ENCODE measurements around the gene DTD1. TPM values are rescaled to one million over a fixed set of nuclear protein-coding genes. Genes with fewer than 3 reads are reported as not detected.
A peak's percentile ranks its signal among the peaks of the same experiment; 100 is the strongest.

The DTD1 gene
- total RNA-seq, 3 donors from 2014 or later (not counting 1 experiment from before 2014, with no cell fraction given): 23.4 to 28.4 (median 24.1) TPM

DNA sequence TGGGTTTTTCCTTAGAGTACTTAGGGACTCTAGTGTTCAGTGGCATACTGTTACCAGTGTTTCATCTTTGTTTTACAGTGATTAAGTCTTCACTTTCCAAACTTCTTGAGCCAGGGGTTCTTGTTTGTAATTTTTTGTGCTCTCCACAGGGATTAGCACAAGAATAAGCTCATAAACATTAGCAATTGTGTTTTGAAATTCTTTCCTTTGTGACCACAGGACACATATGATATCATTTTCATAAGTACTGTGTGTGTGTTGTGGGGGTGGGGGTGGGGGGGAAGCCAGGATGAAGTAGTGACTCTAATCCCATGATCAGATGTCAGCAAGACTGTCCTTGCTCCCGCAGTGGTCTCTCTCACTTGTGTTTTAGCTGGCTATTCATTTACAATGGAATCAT lies 124.3 kb downstream of the DTD1 start:
- no peak overlapping the region for H3K4me3 ChIP-seq (ENCODE audit: low read length)
- H3K27ac ChIP-seq (ENCODE audit: low read length): no peak overlapping the region
- DNase-seq (no peak), ATAC-seq (no peak)
- H3K4me3 Mint-ChIP-seq: no peak overlapping the region
- peaks cover 23 to 28% of the 10 kb centered on the region in 2 donors for H3K4me1 Mint-ChIP-seq
- H3K9me3 ChIP-seq (ENCODE audit: control insufficient read depth, insufficient read depth, low read length): no peaks in the 10 kb centered on the region
- no peaks in the 10 kb centered on the region for H3K27me3 ChIP-seq (ENCODE audit: control insufficient read depth, insufficient read depth, low read length)
- intact Hi-C loops (cut with micrococcal nuclease): no loop called here
- H3K36me3 Mint-ChIP-seq: no peaks in the 10 kb centered on the region
- H3K27ac Mint-ChIP-seq: no peak overlapping the region
- no peaks in the 10 kb centered on the region for H3K27me3 Mint-ChIP-seq (ENCODE audit: low read depth in 2 of 2)
- TF ChIP-seq, protein P1, sequence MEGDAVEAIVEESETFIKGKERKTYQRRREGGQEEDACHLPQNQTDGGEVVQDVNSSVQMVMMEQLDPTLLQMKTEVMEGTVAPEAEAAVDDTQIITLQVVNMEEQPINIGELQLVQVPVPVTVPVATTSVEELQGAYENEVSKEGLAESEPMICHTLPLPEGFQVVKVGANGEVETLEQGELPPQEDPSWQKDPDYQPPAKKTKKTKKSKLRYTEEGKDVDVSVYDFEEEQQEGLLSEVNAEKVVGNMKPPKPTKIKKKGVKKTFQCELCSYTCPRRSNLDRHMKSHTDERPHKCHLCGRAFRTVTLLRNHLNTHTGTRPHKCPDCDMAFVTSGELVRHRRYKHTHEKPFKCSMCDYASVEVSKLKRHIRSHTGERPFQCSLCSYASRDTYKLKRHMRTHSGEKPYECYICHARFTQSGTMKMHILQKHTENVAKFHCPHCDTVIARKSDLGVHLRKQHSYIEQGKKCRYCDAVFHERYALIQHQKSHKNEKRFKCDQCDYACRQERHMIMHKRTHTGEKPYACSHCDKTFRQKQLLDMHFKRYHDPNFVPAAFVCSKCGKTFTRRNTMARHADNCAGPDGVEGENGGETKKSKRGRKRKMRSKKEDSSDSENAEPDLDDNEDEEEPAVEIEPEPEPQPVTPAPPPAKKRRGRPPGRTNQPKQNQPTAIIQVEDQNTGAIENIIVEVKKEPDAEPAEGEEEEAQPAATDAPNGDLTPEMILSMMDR (IDR thresholded peaks at IDR 0.05): no peak
- no peaks in the 10 kb centered on the region for H3K4me1 ChIP-seq (ENCODE audit: control insufficient read depth, insufficient read depth, low read length)
- H3K9me3 Mint-ChIP-seq: no peaks in the 10 kb centered on the region
- peaks cover 3% of the 10 kb centered on the region for H3K36me3 ChIP-seq (ENCODE audit: control insufficient read depth, insufficient read depth, low read length)
- WGBS (ENCODE audit: insufficient coverage): 95% methylated on average over 1 of the region's 1 CpG

DNA sequence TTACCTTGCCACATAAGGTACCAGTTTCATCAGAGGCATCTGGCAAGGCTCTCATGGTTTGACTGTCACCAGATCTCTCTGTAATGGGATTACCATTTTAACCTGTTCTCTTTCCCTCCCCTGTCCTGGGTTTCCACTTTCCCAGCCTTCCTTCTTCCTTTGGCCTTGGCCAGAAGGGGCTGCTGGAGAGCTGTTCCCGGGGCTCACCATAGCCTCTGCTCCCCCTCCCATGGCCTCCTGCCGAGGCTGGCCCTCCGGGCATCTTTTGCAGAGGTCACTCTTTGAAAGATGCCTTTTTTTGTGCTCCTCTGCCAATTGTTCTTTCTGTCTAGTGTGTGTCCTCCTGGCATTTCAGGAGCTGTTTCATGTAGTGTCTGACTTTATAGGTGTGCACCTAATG lies 125.0 kb downstream of the DTD1 start:
- H3K27ac Mint-ChIP-seq: peak overlapping the region in 1 of 2 donors; percentile 59
- no peaks in the 10 kb centered on the region for H3K36me3 Mint-ChIP-seq
- H3K9me3 ChIP-seq (ENCODE audit: control insufficient read depth, insufficient read depth, low read length): no peaks in the 10 kb centered on the region
- H3K27ac ChIP-seq (ENCODE audit: low read length): no peak overlapping the region
- no peak overlapping the region for H3K4me3 Mint-ChIP-seq
- DNase-seq: no peak
- H3K4me1 Mint-ChIP-seq: peaks cover 23 to 28% of the 10 kb centered on the region in 2 donors
- no peaks in the 10 kb centered on the region for H3K9me3 Mint-ChIP-seq
- no peak for ATAC-seq
- TF ChIP-seq, protein P1 (IDR thresholded peaks at IDR 0.05): no peak
- intact Hi-C loops (cut with micrococcal nuclease): no loop called here
- H3K4me1 ChIP-seq (ENCODE audit: control insufficient read depth, insufficient read depth, low read length): no peaks in the 10 kb centered on the region
- no peaks in the 10 kb centered on the region for H3K27me3 ChIP-seq (ENCODE audit: control insufficient read depth, insufficient read depth, low read length)
- no peaks in the 10 kb centered on the region for H3K27me3 Mint-ChIP-seq (ENCODE audit: low read depth in 2 of 2)
- peaks cover 3% of the 10 kb centered on the region for H3K36me3 ChIP-seq (ENCODE audit: control insufficient read depth, insufficient read depth, low read length)
- WGBS (ENCODE audit: insufficient coverage): 96% methylated on average over 3 of the region's 3 CpGs
- H3K4me3 ChIP-seq (ENCODE audit: low read length): no peak overlapping the region

- Histone ChIP-seq H3K27ac (ENCODE audit: low read length) (no peak overlapping the region), H3K4me1 (ENCODE audit: control insufficient read depth, insufficient read depth, low read length) (no peaks in the 10 kb centered on the region), H3K27me3 (ENCODE audit: control insufficient read depth, insufficient read depth, low read length) (no peaks in the 10 kb centered on the region), H3K36me3 (ENCODE audit: control insufficient read depth, insufficient read depth, low read length) (peaks cover 3% of the 10 kb centered on the region), H3K4me3 (ENCODE audit: low read length) (no peak overlapping the region), H3K9me3 (ENCODE audit: control insufficient read depth, insufficient read depth, low read length) (no peaks in the 10 kb centered on the region)
- Mint-ChIP-seq H3K27me3 (ENCODE audit: low read depth in 2 of 2) (no peaks in the 10 kb centered on the region), H3K9me3 (no peaks in the 10 kb centered on the region), H3K4me1 (peaks cover 23 to 33% of the 10 kb centered on the region in 2 donors), H3K27ac (no peak overlapping the region), H3K36me3 (no peaks in the 10 kb centered on the region), H3K4me3 (no peak overlapping the region)
- intact Hi-C loops (cut with micrococcal nuclease): no loop called here
- TF ChIP-seq, protein P1 (IDR thresholded peaks at IDR 0.05): no peak
- 96% methylated on average over 3 of the region's 3 CpGs for WGBS (ENCODE audit: insufficient coverage)
- DNase-seq (no peak), ATAC-seq (no peak)
Measured at GRCh38 chr20:18715564-18715963, 127.7 kb downstream of the DTD1 start.

- no peaks in the 10 kb centered on the region for H3K9me3 ChIP-seq (ENCODE audit: control insufficient read depth, insufficient read depth, low read length)
- H3K36me3 Mint-ChIP-seq: no peaks in the 10 kb centered on the region
Measured at GRCh38 chr20:18717062-18717461, 129.2 kb downstream of the DTD1 start.

More at GRCh38 chr20:18717062-18717461, 129.2 kb downstream of the DTD1 start:
- peaks cover 17 to 24% of the 10 kb centered on the region in 2 donors for H3K4me1 Mint-ChIP-seq
- DNase-seq (no peak), ATAC-seq (no peak)
- no peaks in the 10 kb centered on the region for H3K27me3 ChIP-seq (ENCODE audit: control insufficient read depth, insufficient read depth, low read length)
- H3K36me3 ChIP-seq (ENCODE audit: control insufficient read depth, insufficient read depth, low read length): peaks cover 3% of the 10 kb centered on the region
- intact Hi-C loops (cut with micrococcal nuclease): no loop called here
- H3K4me1 ChIP-seq (ENCODE audit: control insufficient read depth, insufficient read depth, low read length): no peaks in the 10 kb centered on the region
- TF ChIP-seq, protein P1 (IDR thresholded peaks at IDR 0.05): no peak
- H3K27me3 Mint-ChIP-seq (ENCODE audit: low read depth in 2 of 2): no peaks in the 10 kb centered on the region
- H3K4me3 ChIP-seq (ENCODE audit: low read length): no peak overlapping the region
- H3K27ac ChIP-seq (ENCODE audit: low read length): no peak overlapping the region
- H3K27ac Mint-ChIP-seq: no peak overlapping the region
- H3K4me3 Mint-ChIP-seq: no peak overlapping the region
- peaks cover 0 to 2% of the 10 kb centered on the region in 2 donors for H3K9me3 Mint-ChIP-seq
- WGBS (ENCODE audit: insufficient coverage): 53% methylated on average over 1 of the region's 1 CpG
